HepG2 (cell line): ENCODE results near the gene KEL. TPM values are rescaled to one million over a fixed set of nuclear protein-coding genes. Genes with fewer than 3 reads are reported as not detected.

Source experiments
- ATAC-seq: fragments of 200-7000 bp; cut with Tn5 transposase; 3 replicates; pipeline ENCODE4 v1.9.1; 2020; ENCODE audit warnings: mild to moderate bottlenecking, moderate library complexity
- BruUV-seq: library from RNA; stranded (reverse); fragments of 400-500 nt; replicated peaks from 2 replicates; lab custom pipeline; 2021; lab: Mats Ljungman, UMichigan
- CTCF ChIA-PET: fragments of 300-600 bp; formaldehyde crosslinking; extraction: SDS; loops from one replicate; lab custom pipeline; 2021; ENCODE audit warnings: low total read pairs, inconsistent platforms, low intra/inter-chr PET ratio; lab: Yijun Ruan, JAX
- POLR2A ChIA-PET: fragments of 350-600 bp; sonication (Branson Sonifier 250); formaldehyde crosslinking; loops from one replicate; lab custom pipeline; 2020; ENCODE audit warnings: antibody characterized with exemption, inconsistent platforms; lab: Yijun Ruan, JAX
- DNase-seq: peaks from one replicate; pipeline ENCODE4 v3.0.0-alpha.2; 2015; ENCODE audit warnings: low spot score
- FAIRE-seq: peaks from 3 replicates; lab custom pipeline; 2011; peaks lifted over from hg19 to GRCh38; lab: Jason Lieb, UNC
- H2AFZ ChIP-seq: one replicate; pipeline ENCODE4 v1.6.1; 2011; ENCODE audit warnings: low read length, inconsistent platforms
- H3K27ac ChIP-seq: fragments of 300-600 bp; 3 replicates; pipeline ENCODE4 v1.8.0; 2011; ENCODE audit warnings: mixed run types, mild to moderate bottlenecking, mixed read lengths, low read length, inconsistent platforms; ENCODE audit not compliant: insufficient read depth; ENCODE audit errors: extremely low read length
- H3K27me3 ChIP-seq, 2 experiments: fragments of 200-600 bp in 1 of 2; 2 replicates in 1 of 2; 3 replicates in 1 of 2; pipeline versions ENCODE4 v1.6.0 to v1.8.0; 2011; ENCODE audit warnings: low read length in 2 of 2, mild to moderate bottlenecking in 2 of 2, moderate library complexity in 2 of 2, inconsistent platforms in 1 of 2; ENCODE audit not compliant: insufficient read depth in 2 of 2, control insufficient read depth in 1 of 2
- H3K36me3 ChIP-seq, 2 experiments: fragments of 200-600 bp in 1 of 2; replicated peaks in 1 of 2; 2 replicates in 1 of 2; 3 replicates in 1 of 2; pipeline versions ENCODE4 v1.5.1 to v1.8.0; 2011; ENCODE audit warnings: low read length in 2 of 2, inconsistent platforms in 1 of 2; ENCODE audit not compliant: insufficient read depth in 2 of 2, control insufficient read depth in 1 of 2
- H3K4me1 ChIP-seq: 2 replicates; pipeline ENCODE4 v1.5.1; 2012; ENCODE audit warnings: low read length, inconsistent platforms; ENCODE audit not compliant: insufficient read depth
- H3K4me2 ChIP-seq: 2 replicates; pipeline ENCODE4 v1.6.0; 2011; ENCODE audit warnings: low read depth, low read length, inconsistent platforms
- H3K4me3 ChIP-seq, 3 experiments: fragments of 200-600 bp in 1 of 3; sonication (generic), shearing (Covaris generic) in 1 of 3; replicated peaks in 1 of 3; 2 replicates each; pipeline ENCODE4 v1.5.1; 2011 to 2016; ENCODE audit warnings: low read length in 3 of 3, inconsistent platforms in 2 of 3, low read depth in 2 of 3, mild to moderate bottlenecking in 2 of 3, control low read depth in 1 of 3, mixed read lengths in 1 of 3; ENCODE audit not compliant: insufficient read depth in 1 of 3
- H3K79me2 ChIP-seq: one replicate; pipeline ENCODE4 v1.6.1; 2011; ENCODE audit warnings: low read length, inconsistent platforms; ENCODE audit not compliant: insufficient read depth
- H3K9ac ChIP-seq: 2 replicates; pipeline ENCODE4 v1.6.0; 2011; ENCODE audit warnings: mild to moderate bottlenecking, low read depth, low read length, inconsistent platforms; ENCODE audit not compliant: insufficient read depth
- H3K9me3 ChIP-seq: 2 replicates; pipeline ENCODE4 v1.5.1; 2012; ENCODE audit warnings: mild to moderate bottlenecking, low read length
- H4K20me1 ChIP-seq: 2 replicates; pipeline ENCODE4 v1.6.0; 2011; ENCODE audit warnings: inconsistent platforms, mild to moderate bottlenecking, low read length, moderate library complexity; ENCODE audit not compliant: insufficient read depth
- CENPT ChIP-seq: sonication (generic); formaldehyde crosslinking; IDR thresholded peaks from 2 replicates; pipeline ENCODE4 v1.8.0; 2022; ENCODE audit warnings: low read depth, mild to moderate bottlenecking, moderate library complexity, missing genetic modification reagents
- HINFP ChIP-seq: sonication (generic); formaldehyde crosslinking; IDR thresholded peaks from 2 replicates; pipeline ENCODE4 v1.4.0; 2020; ENCODE audit warnings: low read depth, mild to moderate bottlenecking, missing genetic modification reagents
- KDM6A ChIP-seq: IDR thresholded peaks from 2 replicates; pipeline ENCODE4 v1.6.1; 2016; ENCODE audit warnings: low read depth
- MEIS2 ChIP-seq: sonication (generic); formaldehyde crosslinking; IDR thresholded peaks from 2 replicates; pipeline ENCODE4 v1.9.0; 2021; ENCODE audit warnings: mild to moderate bottlenecking, missing genetic modification reagents
- PHB2 ChIP-seq: fragments of 450-650 bp; IDR thresholded peaks from 2 replicates; pipeline ENCODE4 v1.6.1; 2018; ENCODE audit not compliant: partially characterized antibody
- RARA ChIP-seq: IDR thresholded peaks from 2 replicates; pipeline ENCODE4 v1.6.1; 2016; ENCODE audit warnings: missing genetic modification reagents, missing compliant biosample characterization
- SMC3 ChIP-seq: IDR thresholded peaks from 2 replicates; pipeline ENCODE4 v1.6.1; 2011; ENCODE audit warnings: low read length, improper control_type of control experiment
- YY1 ChIP-seq: IDR thresholded peaks from 2 replicates; pipeline ENCODE4 v1.6.1; 2011; ENCODE audit warnings: low read length, low read depth, moderate library complexity, mild to moderate bottlenecking; ENCODE audit not compliant: insufficient read depth, insufficient replicate concordance
- ZNF318 ChIP-seq: sonication (generic); formaldehyde crosslinking; IDR thresholded peaks from 2 replicates; pipeline ENCODE4 v1.4.0; 2020; ENCODE audit warnings: mild to moderate bottlenecking, missing genetic modification reagents
- ZNF496 ChIP-seq: sonication (generic); formaldehyde crosslinking; IDR thresholded peaks from 2 replicates; pipeline ENCODE4 v1.8.1; 2023; ENCODE audit warnings: mild to moderate bottlenecking, moderate library complexity, missing genetic modification reagents; ENCODE audit not compliant: insufficient replicate concordance
- ZNF691 ChIP-seq: sonication (generic); formaldehyde crosslinking; IDR thresholded peaks from 2 replicates; pipeline ENCODE4 v1.4.0; 2020; ENCODE audit warnings: missing genetic modification reagents, low read depth, mild to moderate bottlenecking, borderline replicate concordance
- ZNF749 ChIP-seq: sonication (generic); formaldehyde crosslinking; IDR thresholded peaks from 2 replicates; pipeline ENCODE4 v1.8.0; 2022; ENCODE audit warnings: mild to moderate bottlenecking, missing genetic modification reagents, moderate library complexity, borderline replicate concordance
- ZNF792 ChIP-seq: IDR thresholded peaks from 2 replicates; pipeline ENCODE4 v1.6.1; 2016
- ZSCAN20 ChIP-seq: sonication (generic); formaldehyde crosslinking; IDR thresholded peaks from 2 replicates; pipeline ENCODE4 v1.4.0; 2020; ENCODE audit warnings: missing genetic modification reagents, mild to moderate bottlenecking, borderline replicate concordance
- WGBS: methylation state at CpG from one replicate; pipeline ENCODE4 v1.1.6; 2017; ENCODE audit warnings: low lambda C conversion rate; 5-methylcytosine and 5-hydroxymethylcytosine counted together
- in situ Hi-C: cut with HindIII; loops from 2 replicates; pipeline ENCODE4 v1.10.0; 2017; ENCODE audit warnings: low pct_unique_long_range_greater_than_20kb; ENCODE audit not compliant: extremely low pct_ligation_motif_present
- intact Hi-C: fragments of 100-400 bp; cut with micrococcal nuclease; formaldehyde crosslinking; loops from one replicate; pipeline ENCODE4 v1.10.0; 2022; ENCODE audit not compliant: unreplicated experiment
- polyA plus RNA-seq, 8 experiments: library from polyadenylated mRNA; depleted of rRNA in 3 of 8; stranded (reverse) in 7 of 8; unstranded in 1 of 8; fragments of >200 nt; fragmentation: Illumina TruSeq in 4 of 8; extraction: Trizol in 4 of 8; gene quantifications; 2 replicates each; pipeline versions ENCODE4 v1.2.1 to v1.2.3, GENCODE V29; 2011 to 2016; ENCODE audit warnings: low read depth in 4 of 8, missing spikeins in 1 of 8, mixed read lengths in 1 of 8; ENCODE audit not compliant: insufficient read depth in 1 of 8
- total RNA-seq, 5 experiments: library from RNA; depleted of rRNA; stranded (reverse); fragments of >200 nt; fragmentation: Illumina TruSeq; extraction: Trizol; gene quantifications; 2 replicates each; pipeline ENCODE4 v1.2.3, GENCODE V29; 2016; ENCODE audit warnings: low read depth in 1 of 5

KEL gene
- total and polyA plus RNA-seq, 2 of the 13 experiments (the other 11 are each of a cell fraction or from before 2014, with no cell fraction given): 0.03 TPM; not detected in 1

GRCh38 chr7:142905759-142906158, 56.4 kb downstream of the KEL start:
- Histone ChIP-seq H3K9ac (no peak overlapping the region), H3K79me2 (no peaks in the 10 kb centered on the region), H3K36me3 (no peaks in the 10 kb centered on the region), H3K4me2 (no peak overlapping the region), H4K20me1 (no peaks in the 10 kb centered on the region), H3K4me1 (no peaks in the 10 kb centered on the region), H3K27me3 (0 out of 5 replicates have a peak, but pooled peaks cover 0 to 1% of the 10 kb centered on the region in 2 experiments), H3K27ac (no peak overlapping the region), H3K9me3 (peaks cover 7% of the 10 kb centered on the region), H2AFZ (no peak overlapping the region), H3K4me3 (no peak overlapping the region)
- CTCF ChIA-PET: no interaction called here
- POLR2A ChIA-PET: no interaction called here
- BruUV-seq: no TSS peak
- ATAC-seq: no peak
- DNase-seq: no peak
- in situ Hi-C loops: no loop called here
- no peak for FAIRE-seq
- TF ChIP-seq ZNF792 (CRISPR knock-in tag) (no peak), ZNF691 (CRISPR knock-in tag) (no peak), MEIS2 (CRISPR knock-in tag) (no peak), ZSCAN20 (CRISPR knock-in tag) (no peak), YY1 (no peak), PHB2 (no peak), KDM6A (no peak), SMC3 (no peak), ZNF749 (no peak), HINFP (CRISPR knock-in tag) (no peak), ZNF496 (no peak), CENPT (no peak), ZNF318 (CRISPR knock-in tag) (no peak), RARA (CRISPR knock-in tag) (no peak)
- intact Hi-C loops: no loop called here
- 21% methylated on average over 2 of the region's 2 CpGs for WGBS
